Pancreas (tissue), 10 donors: ENCODE data around the gene UNC13A. TPM values are rescaled to one million over a fixed set of nuclear protein-coding genes. Genes with fewer than 3 reads are reported as not detected.
"Not testable (repeated sequence)": the region's sequence is repeated elsewhere in the genome, so short reads cannot be mapped to it uniquely, and the experiment has no call there.

Experiments
- ATAC-seq, 4 donors: fragments of 200-7000 bp; cut with Tn5 transposase; one replicate each; pipeline versions ENCODE4 v1.8.0 to v1.9.1; 2020; ENCODE audit warnings: mild to moderate bottlenecking in 4 of 4, moderate library complexity in 4 of 4
- DNase-seq, 6 donors: peaks; one replicate each; pipeline ENCODE4 v3.0.0-alpha.2; 2020
- FAIRE-seq: peaks from 2 replicates; lab custom pipeline; 2012; peaks lifted over from hg19 to GRCh38; lab: Jason Lieb, UNC
- H3K27ac ChIP-seq, 4 donors: fragments of 200-600 bp; sonication (generic); 1 replicate in 3 of 4; 2 replicates in 1 of 4; pipeline versions ENCODE4 v1.5.0 to v1.8.0; 2020
- H3K27me3 ChIP-seq, 4 donors: fragments of 200-600 bp; one replicate each; pipeline ENCODE4 v1.8.0; 2021
- H3K36me3 ChIP-seq, 3 donors: fragments of 200-600 bp; sonication (generic) in 1 of 3; one replicate each; pipeline versions ENCODE4 v1.5.0 to v1.8.0; 2020 to 2021
- H3K4me1 ChIP-seq, 3 donors: fragments of 200-600 bp; one replicate each; pipeline ENCODE4 v1.8.0; 2021
- H3K4me3 ChIP-seq, 4 donors: fragments of 200-600 bp; sonication (generic) in 2 of 4; one replicate each; pipeline versions ENCODE4 v1.5.0 to v1.8.0; 2020 to 2021
- H3K9me3 ChIP-seq, 4 donors: fragments of 200-600 bp; one replicate each; pipeline ENCODE4 v1.8.0; 2021
- WGBS, 2 donors: extraction: QIAGEN DNeasy Blood & Tissue Kit; methylation state at CpG; one replicate each; pipeline ENCODE4 v1.1.7; 2013; 5-methylcytosine and 5-hydroxymethylcytosine counted together
- intact Hi-C, 3 donors: fragments of 100-400 bp; cut with DNase I; formaldehyde crosslinking; loops; one replicate each; pipeline versions ENCODE4 v1.11.1 to v1.14.2; 2022
- polyA plus RNA-seq, 2 donors: library from polyadenylated mRNA; stranded (reverse); fragments of 200-250 nt; gene quantifications; one replicate each; pipeline ENCODE4 v1.2.3, GENCODE V29; 2013
- total RNA-seq, 6 donors: library from RNA; stranded (reverse); fragmentation: NEBNext Ultra II Directional in 4 of 6; extraction: Animal tissue kit (Norgen Biotek cat#: 25700) in 4 of 6; gene quantifications; one replicate each; pipeline versions ENCODE4 v1.2.1 to v1.2.4, GENCODE V29; 2021 to 2023
- TF ChIP-seq, protein P1 (sequence below), 4 donors: fragments of 200-600 bp; sonication (generic) in 3 of 4; IDR thresholded peaks; one replicate each; pipeline versions ENCODE4 v1.5.0 to v1.8.0; 2021; ENCODE audit warnings: antibody characterized with exemption in 4 of 4
- donor health status: healthy with polysubstance abuse.
- donor health status: DM: no; HTN: no; CAD: no; lungs with moderate emphysema.
- donor health status: DM: no; HTN: no; CAD: no.
- donor health status: control.
- donor health status: control.
- donor health status: Bipolar disorder and iron deficiency.
- donor health status: DM: yes; HTN: yes; CAD: no.
- donor health status: DM: no; HTN: no; CAD: no.
- donor health status: DM: no; HTN: no; CAD: no.
- donor health status: DM: yes; HTN: yes; CAD: no.

The UNC13A gene
- total and polyA plus RNA-seq, 8 donors, result 0.92 to 10.5 (median 2.2) TPM

GRCh38 chr19:17598953-17599352, 89.2 kb downstream of the UNC13A start:
- TF ChIP-seq, protein P1, sequence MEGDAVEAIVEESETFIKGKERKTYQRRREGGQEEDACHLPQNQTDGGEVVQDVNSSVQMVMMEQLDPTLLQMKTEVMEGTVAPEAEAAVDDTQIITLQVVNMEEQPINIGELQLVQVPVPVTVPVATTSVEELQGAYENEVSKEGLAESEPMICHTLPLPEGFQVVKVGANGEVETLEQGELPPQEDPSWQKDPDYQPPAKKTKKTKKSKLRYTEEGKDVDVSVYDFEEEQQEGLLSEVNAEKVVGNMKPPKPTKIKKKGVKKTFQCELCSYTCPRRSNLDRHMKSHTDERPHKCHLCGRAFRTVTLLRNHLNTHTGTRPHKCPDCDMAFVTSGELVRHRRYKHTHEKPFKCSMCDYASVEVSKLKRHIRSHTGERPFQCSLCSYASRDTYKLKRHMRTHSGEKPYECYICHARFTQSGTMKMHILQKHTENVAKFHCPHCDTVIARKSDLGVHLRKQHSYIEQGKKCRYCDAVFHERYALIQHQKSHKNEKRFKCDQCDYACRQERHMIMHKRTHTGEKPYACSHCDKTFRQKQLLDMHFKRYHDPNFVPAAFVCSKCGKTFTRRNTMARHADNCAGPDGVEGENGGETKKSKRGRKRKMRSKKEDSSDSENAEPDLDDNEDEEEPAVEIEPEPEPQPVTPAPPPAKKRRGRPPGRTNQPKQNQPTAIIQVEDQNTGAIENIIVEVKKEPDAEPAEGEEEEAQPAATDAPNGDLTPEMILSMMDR (IDR thresholded peaks at IDR 0.05), result no peak
- intact Hi-C loops, result no loop called here
- ATAC-seq, result no peak
- no peak for DNase-seq
- Histone ChIP-seq H3K27me3 (no peaks in the 10 kb centered on the region), H3K36me3 (no peaks in the 10 kb centered on the region), H3K27ac (no peak overlapping the region), H3K4me3 (no peak overlapping the region), H3K9me3 (no peaks in the 10 kb centered on the region), H3K4me1 (no peaks in the 10 kb centered on the region)
- WGBS, 2 donors, result 67 to 72% methylated on average over 9 of the region's 9 CpGs
- FAIRE-seq, result no peak

DNA sequence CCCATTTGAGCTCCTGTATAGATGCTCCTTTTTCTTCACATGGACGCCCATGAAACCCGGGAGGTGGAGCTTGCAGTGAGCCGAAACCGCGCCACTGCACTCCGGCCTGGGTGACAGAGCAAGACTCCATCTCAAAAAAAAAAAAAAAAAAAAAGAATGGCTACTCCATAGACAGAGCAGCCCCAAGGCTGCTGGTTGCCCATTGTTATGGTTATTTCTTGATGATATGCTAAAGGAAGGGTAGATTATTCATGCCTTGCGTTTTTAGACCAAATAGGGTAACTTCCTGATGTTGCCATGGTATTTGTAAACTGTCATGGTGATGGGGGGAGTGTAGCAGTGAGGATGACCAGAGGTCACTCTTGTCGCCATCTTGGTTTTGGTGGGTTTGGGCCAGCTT, 90.1 kb downstream of the UNC13A start:
- H3K4me1 ChIP-seq, FAIRE-seq, H3K27ac ChIP-seq, H3K36me3 ChIP-seq, H3K27me3 ChIP-seq, intact Hi-C loops, ATAC-seq, H3K4me3 ChIP-seq, DNase-seq, H3K9me3 ChIP-seq: not testable (repeated sequence)
- 70 to 77% methylated on average over 8 of the region's 8 CpGs for WGBS, 2 donors

DNA sequence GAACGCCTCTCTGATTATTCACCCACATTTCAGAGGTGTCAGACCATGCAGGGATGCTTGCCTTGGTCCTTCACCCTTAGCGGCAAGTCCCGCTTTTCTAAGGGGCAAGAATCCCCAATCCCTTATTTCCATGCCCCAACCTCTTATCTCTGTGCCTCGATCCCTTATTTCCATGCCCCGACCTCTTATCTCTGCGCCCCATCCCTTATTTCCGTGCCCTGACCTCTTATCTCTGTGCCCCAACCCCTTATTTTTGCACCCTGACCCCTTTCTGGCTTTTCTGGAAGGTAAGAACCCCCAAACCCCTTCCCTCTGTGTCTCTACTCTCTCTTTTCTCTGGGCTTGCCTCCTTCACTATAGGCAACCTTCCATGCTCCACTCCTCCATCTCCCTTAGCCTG, 93.9 kb downstream of the UNC13A start:
- H3K36me3 ChIP-seq, intact Hi-C loops, FAIRE-seq, DNase-seq, H3K9me3 ChIP-seq, H3K4me1 ChIP-seq, H3K27ac ChIP-seq, H3K27me3 ChIP-seq, ATAC-seq, H3K4me3 ChIP-seq: not testable (repeated sequence)
- WGBS, 2 donors, result 55 to 69% methylated on average over 7 of the region's 7 CpGs

DNA sequence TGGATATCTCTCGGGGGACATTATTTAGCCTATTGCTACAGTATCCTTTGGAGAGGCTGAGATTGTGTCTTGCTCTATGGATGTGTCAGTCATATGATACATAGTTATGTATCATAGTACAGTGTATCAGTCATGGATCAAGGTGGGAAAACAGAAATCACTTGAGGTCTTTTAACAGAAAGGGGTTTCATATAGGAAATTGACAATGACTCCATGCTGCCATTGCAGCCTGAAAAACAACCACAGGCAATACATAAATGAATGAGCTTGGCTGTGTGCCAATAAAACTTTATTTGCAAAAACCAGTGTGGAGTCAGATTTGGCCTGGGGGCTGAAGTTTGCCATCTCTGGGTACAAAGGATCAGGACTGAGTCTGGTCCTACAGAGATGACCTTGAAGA, 97.3 kb downstream of the UNC13A start:
- Histone ChIP-seq H3K9me3 (no peaks in the 10 kb centered on the region), H3K27me3 (no peaks in the 10 kb centered on the region), H3K36me3 (no peaks in the 10 kb centered on the region), H3K4me3 (no peak overlapping the region), H3K4me1 (no peaks in the 10 kb centered on the region), H3K27ac (no peak overlapping the region)
- FAIRE-seq (no peak), ATAC-seq (no peak), DNase-seq (no peak)
- TF ChIP-seq, protein P1 (IDR thresholded peaks at IDR 0.05), result no peak
- intact Hi-C loops, result no loop called here
- 51 to 96% methylated on average over 1 of the region's 1 CpG for WGBS, 2 donors

DNA sequence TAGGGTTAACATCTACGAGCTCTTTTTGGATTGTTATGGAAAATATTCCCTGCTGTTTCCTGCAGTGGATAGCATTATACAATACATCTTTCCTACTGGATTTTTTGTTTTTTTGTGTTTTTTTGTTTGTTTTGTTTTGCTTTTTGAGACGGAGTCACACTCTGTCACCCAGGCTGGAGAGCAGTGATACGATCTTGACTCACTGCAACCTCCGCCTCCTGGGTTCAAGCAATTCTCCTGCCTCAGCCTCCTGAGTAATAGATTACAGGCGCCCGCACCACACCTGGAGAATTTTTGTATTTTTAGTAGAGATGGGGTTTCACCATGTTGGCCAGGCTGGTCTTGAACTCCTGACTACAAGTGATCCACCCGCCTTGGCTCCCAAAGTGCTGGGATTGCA, 102.8 kb downstream of the UNC13A start:
- ATAC-seq, FAIRE-seq, H3K36me3 ChIP-seq, H3K9me3 ChIP-seq, H3K27ac ChIP-seq, intact Hi-C loops, H3K4me1 ChIP-seq, H3K27me3 ChIP-seq, H3K4me3 ChIP-seq, DNase-seq: not testable (repeated sequence)
- 49 to 63% methylated on average over 7 of the region's 7 CpGs for WGBS, 2 donors

DNA sequence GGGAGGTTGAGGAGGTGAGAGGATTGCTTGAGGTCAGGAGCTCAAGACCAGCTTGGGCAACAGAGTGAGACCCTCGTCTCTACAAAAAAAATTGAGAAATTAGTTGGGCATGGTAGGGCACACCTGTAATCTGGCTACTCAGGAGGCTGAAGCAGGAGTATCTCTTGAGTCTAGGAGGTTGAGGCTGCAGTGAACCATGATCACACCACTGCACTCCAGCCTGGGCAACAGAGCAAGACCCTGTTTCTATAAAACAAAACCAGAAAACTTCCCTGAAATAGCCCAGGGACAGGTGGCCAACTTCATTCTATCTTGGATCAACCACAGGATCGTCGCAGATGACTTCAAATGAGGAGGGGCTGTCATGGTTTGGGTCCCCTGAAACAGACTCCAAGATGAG, 104.0 kb downstream of the UNC13A start:
- WGBS, 2 donors, result 60 to 81% methylated on average over 3 of the region's 3 CpGs
- TF ChIP-seq, protein P1 (IDR thresholded peaks at IDR 0.05), result no peak
- no peak overlapping the region for H3K4me3 ChIP-seq
- intact Hi-C loops, result no loop called here
- H3K27ac ChIP-seq, result no peak overlapping the region
- no peaks in the 10 kb centered on the region for H3K4me1 ChIP-seq
- H3K36me3 ChIP-seq, result peaks cover 0 to 8% (median 0%) of the 10 kb centered on the region in 3 donors
- DNase-seq, result no peak
- no peak for FAIRE-seq
- H3K27me3 ChIP-seq, result no peaks in the 10 kb centered on the region
- H3K9me3 ChIP-seq, result no peaks in the 10 kb centered on the region
- no peak for ATAC-seq
